Smooth muscle cell (in vitro differentiated cells): Measurements from ENCODE around the gene ALDH1A3. TPM values are rescaled to one million over a fixed set of nuclear protein-coding genes. Genes with fewer than 3 reads are reported as not detected.

ENCODE experiments used
- DNase-seq: peaks from one replicate; lab custom pipeline; 2025; ENCODE audit not compliant: unreplicated experiment; lab: John Stamatoyannopoulos, UW
- H2AFZ ChIP-seq: fragments of 200-600 bp; sonication (generic); 2 replicates; pipeline ENCODE4 v1.6.0; 2016; ENCODE audit warnings: antibody characterized with exemption, low read depth, mild to moderate bottlenecking
- H3F3A ChIP-seq: fragments of 200-600 bp; sonication (generic); 2 replicates; pipeline ENCODE4 v1.6.0; 2017; ENCODE audit warnings: antibody characterized with exemption, low read depth
- H3K27ac ChIP-seq: fragments of 200-600 bp; sonication (generic); 2 replicates; pipeline ENCODE4 v1.5.1; 2016; ENCODE audit warnings: low read depth, mild to moderate bottlenecking
- H3K27me3 ChIP-seq: fragments of 200-600 bp; sonication (generic); 2 replicates; pipeline ENCODE4 v1.6.1; 2016; ENCODE audit warnings: low read depth, mild to moderate bottlenecking
- H3K36me3 ChIP-seq: fragments of 200-600 bp; sonication (generic); 2 replicates; pipeline ENCODE4 v1.5.1; 2016; ENCODE audit warnings: low read depth
- H3K4me1 ChIP-seq: fragments of 200-600 bp; sonication (generic); 2 replicates; pipeline ENCODE4 v1.5.1; 2016; ENCODE audit warnings: low read depth
- H3K4me2 ChIP-seq: fragments of 200-600 bp; sonication (generic); 2 replicates; pipeline ENCODE4 v1.6.0; 2016; ENCODE audit warnings: mild to moderate bottlenecking
- H3K4me3 ChIP-seq: fragments of 200-600 bp; sonication (generic); 2 replicates; pipeline ENCODE4 v1.5.1; 2016; ENCODE audit warnings: mild to moderate bottlenecking
- H3K79me2 ChIP-seq: fragments of 200-600 bp; sonication (generic); 2 replicates; pipeline ENCODE4 v1.6.0; 2016; ENCODE audit warnings: low read depth, mild to moderate bottlenecking
- H3K9ac ChIP-seq: fragments of 200-600 bp; sonication (generic); 2 replicates; pipeline ENCODE4 v1.6.0; 2016; ENCODE audit warnings: low read depth
- H3K9me3 ChIP-seq: fragments of 200-600 bp; sonication (generic); replicated peaks from 2 replicates; pipeline ENCODE4 v1.5.1; 2016; ENCODE audit warnings: low read depth
- H4K20me1 ChIP-seq: fragments of 200-600 bp; sonication (generic); 2 replicates; pipeline ENCODE4 v1.6.0; 2016; ENCODE audit warnings: low read depth
- CTCF ChIP-seq: fragments of 200-600 bp; sonication (generic); IDR thresholded peaks from 2 replicates; pipeline ENCODE4 v1.5.1; 2017; ENCODE audit warnings: borderline replicate concordance, mild to moderate bottlenecking, antibody characterized with exemption; ENCODE audit not compliant: insufficient read depth, poor library complexity, severe bottlenecking
- WGBS: methylation state at CpG from one replicate; pipeline ENCODE4 v1.1.7; 2016; ENCODE audit warnings: low lambda C conversion rate; 5-methylcytosine and 5-hydroxymethylcytosine counted together
- polyA plus RNA-seq: library from polyadenylated mRNA; unstranded; fragments of >200 nt; fragmentation: Nextera tagmentation; extraction: Ambion mirVana; gene quantifications from 2 replicates; pipeline ENCODE4 v1.2.1, GENCODE V29; 2016
- total RNA-seq: library from RNA; depleted of rRNA; stranded (reverse); fragments of >200 nt; gene quantifications from 2 replicates; pipeline ENCODE4 v1.2.3, GENCODE V29; 2014

Gene ALDH1A3
- total and polyA plus RNA-seq, 2 experiments from 2014 or later: 1.3 to 1.6 TPM

GRCh38 chr15:100862162-100862561 is 17.5 kb upstream of the ALDH1A3 start:
- no peaks in the 10 kb centered on the region for H4K20me1 ChIP-seq
- H3K9me3 ChIP-seq: no peaks in the 10 kb centered on the region
- H3K36me3 ChIP-seq: no peaks in the 10 kb centered on the region
- 93% methylated on average over 6 of the region's 6 CpGs for WGBS
- H3K27ac ChIP-seq: no peak overlapping the region
- H3K4me3 ChIP-seq: no peak overlapping the region
- no peaks in the 10 kb centered on the region for H3F3A ChIP-seq
- no peak for DNase-seq
- H2AFZ ChIP-seq: no peak overlapping the region
- H3K79me2 ChIP-seq: no peaks in the 10 kb centered on the region
- no peak overlapping the region for H3K9ac ChIP-seq
- H3K27me3 ChIP-seq: no peaks in the 10 kb centered on the region
- no peak overlapping the region for H3K4me2 ChIP-seq
- no peaks in the 10 kb centered on the region for H3K4me1 ChIP-seq
- TF ChIP-seq CTCF: no peak

- H3K9me3 ChIP-seq: no peaks in the 10 kb centered on the region
- no peak for DNase-seq
- H3K9ac ChIP-seq: no peak overlapping the region
- WGBS: 79% methylated on average over 7 of the region's 7 CpGs
- no peak overlapping the region for H2AFZ ChIP-seq
- H4K20me1 ChIP-seq: no peaks in the 10 kb centered on the region
- no peaks in the 10 kb centered on the region for H3K27me3 ChIP-seq
- H3K79me2 ChIP-seq: no peaks in the 10 kb centered on the region
- no peaks in the 10 kb centered on the region for H3K36me3 ChIP-seq
- H3K4me3 ChIP-seq: no peak overlapping the region
- H3K27ac ChIP-seq: no peak overlapping the region
- H3F3A ChIP-seq: no peaks in the 10 kb centered on the region
- H3K4me1 ChIP-seq: no peaks in the 10 kb centered on the region
- H3K4me2 ChIP-seq: no peak overlapping the region
- TF ChIP-seq CTCF: no peak
Measured at GRCh38 chr15:100863075-100863795, 16.4 kb upstream of the ALDH1A3 start.

- Histone ChIP-seq H3K4me1 (no peaks in the 10 kb centered on the region), H3K4me3 (no peak overlapping the region), H3K9ac (no peak overlapping the region), H3K27ac (no peak overlapping the region), H4K20me1 (no peaks in the 10 kb centered on the region), H3F3A (no peaks in the 10 kb centered on the region), H3K27me3 (no peaks in the 10 kb centered on the region), H3K9me3 (no peaks in the 10 kb centered on the region), H3K36me3 (no peaks in the 10 kb centered on the region), H2AFZ (no peak overlapping the region), H3K4me2 (no peak overlapping the region), H3K79me2 (no peaks in the 10 kb centered on the region)
- no peak for DNase-seq
- TF ChIP-seq CTCF: no peak
- WGBS: 70% methylated on average over 15 of the region's 15 CpGs
Measured at GRCh38 chr15:100863796-100864267, 15.8 kb upstream of the ALDH1A3 start.
